ENCODE measurements around the gene NPY1R. TPM values are rescaled to one million over a fixed set of nuclear protein-coding genes. Genes with fewer than 3 reads are reported as not detected.

The NPY1R gene
- under 0.01 TPM in 2 replicates for total RNA-seq

GRCh38 chr4:163332526-163333406 is at the start of gene NPY1R:
Gene NPY1R, minus strand, starts transcription at chr4:163332596. Its CDS starts 6,042 bp downstream, at chr4:163326554.

DNA sequence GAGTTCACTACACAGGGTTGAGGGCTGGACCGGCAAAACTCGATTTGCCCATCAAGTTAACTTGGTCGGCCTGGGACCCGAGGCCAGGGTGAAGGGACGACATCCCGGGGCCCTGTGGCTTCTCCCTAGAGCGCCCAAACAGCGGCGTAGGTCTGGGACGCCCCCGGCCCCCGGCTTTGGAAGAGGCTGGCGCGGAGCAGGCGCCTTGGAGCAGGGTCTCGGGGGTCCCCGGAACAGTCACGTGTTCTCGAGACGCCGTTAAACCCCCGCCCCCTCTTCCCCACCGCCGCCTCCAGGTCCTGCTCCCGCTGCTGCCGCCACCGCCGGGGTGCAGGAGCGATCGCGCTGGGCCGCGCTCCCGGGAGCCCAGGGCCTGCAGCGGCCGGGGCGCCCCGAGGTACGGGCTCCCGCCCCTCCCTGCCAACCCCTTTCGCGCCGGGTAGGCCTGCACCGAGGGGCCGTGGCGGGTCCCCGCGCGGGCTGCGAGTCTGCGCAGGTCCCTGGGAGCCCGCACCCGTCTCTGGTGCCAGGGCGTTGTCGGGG is 11.3 kb upstream of the NPY1R start, which contains the start of gene NPY5R:
NPY5R (plus strand) TSS at position 289 of the 543 bp plus-strand sequence. CDS start 6,382 bp downstream, outside the sequence.

Other genes with a start within 250 kb of the NPY1R start
- gene NAF1, start 165.7 kb downstream of the NPY1R start, total RNA-seq = 9.3 and 12.5 TPM in 2 replicates
- not detected in 2 replicates for gene NPY5R, start 11.3 kb upstream of the NPY1R start, total RNA-seq
- gene TKTL2, start 141.2 kb upstream of the NPY1R start, total RNA-seq = under 0.01 TPM in 1 of 2 replicates, not detected in the other
- 38.0 and 45.4 TPM in 2 replicates for gene TMA16, start 162.1 kb upstream of the NPY1R start, total RNA-seq

Data from uterine smooth muscle cell (primary cell).